Measurements from ENCODE around the gene GADD45A. TPM values are rescaled to one million over a fixed set of nuclear protein-coding genes. Genes with fewer than 3 reads are reported as not detected.

Gene GADD45A
- total and polyA plus RNA-seq, 9 of the 15 experiments (the other 6 are each of a cell fraction or from before 2014, with no cell fraction given) = 21.3 to 156 (median 62.1) TPM

- Histone ChIP-seq H3K27me3 (ENCODE audit: control insufficient read depth in 2 of 2, insufficient read depth in 2 of 2, low read length in 2 of 2) (no peaks in the 10 kb centered on the region), H2AFZ (ENCODE audit: low read depth, low read length) (no peak overlapping the region), H3K9ac (ENCODE audit: insufficient read depth in 1 of 2, low read depth in 2 of 2, low read length in 2 of 2) (peak overlapping the region; percentile 92 to 98), H3K79me2 (ENCODE audit: control insufficient read depth, insufficient read depth, low read length) (peaks cover 63% of the 10 kb centered on the region), H3K4me1 (replicated peaks in 1 of 2; ENCODE audit: control insufficient read depth in 2 of 2, insufficient read depth in 2 of 2, low read length in 2 of 2) (peaks cover 18 to 39% of the 10 kb centered on the region in 2 experiments; a peak in 4 of 5 replicates), H4K20me1 (replicated peaks; ENCODE audit: control insufficient read depth, insufficient read depth, low read length) (0 out of 2 replicates have a peak, but pooled peaks cover 3% of the 10 kb centered on the region), H3K27ac (ENCODE audit: extremely low read depth, low read depth, low read length) (peak overlapping the region; percentile 95), H3K9me3 (replicated peaks; ENCODE audit: control insufficient read depth, insufficient read depth, low read depth, low read length) (no peaks in the 10 kb centered on the region), H3K4me2 (ENCODE audit: insufficient read depth, low read length) (peak overlapping the region; percentile 85), H3K4me3 (peak overlapping the region; percentile 93), H3K36me3 (ENCODE audit: control insufficient read depth, insufficient read depth, low read length) (peaks cover 46% of the 10 kb centered on the region), H3K9me1 (ENCODE audit: control insufficient read depth, insufficient read depth, low read length) (no peaks in the 10 kb centered on the region)
- FAIRE-seq (no peak), DNase-seq (ENCODE audit: extremely low read depth in 1 of 4, low spot score in 3 of 4) (peak; percentile 30 to 65 (median 64)), ATAC-seq (peak; percentile 6)
- in situ Hi-C loops (cut with MboI) (no loop called here), intact Hi-C loops (cut with micrococcal nuclease) (loop anchor here (1.0 to 10.0 kb wide), 4 partner anchors 39 to 753 kb away; partner anchors contain the start of gene SERBP1)
- TSS peak; percentile 49 for BruUV-seq (replicated peaks)
- under 1% methylated on average over 38 of the region's 65 CpGs for WGBS (ENCODE audit: insufficient coverage, low coverage, missing lambda C conversion rate)
- ChIA-PET POLR2A (interaction anchor here (0.6 to 6.3 kb wide), 42 partner anchors 9 to 484 kb away, joined by 3 to 62 read pairs (median 6); partner anchors contain the start of gene SERBP1), CTCF (ENCODE audit: low intra/inter-chr PET ratio) (no interaction called here)
- TF ChIP-seq FOXM1 (IDR thresholded peaks at IDR 0.05; ENCODE audit: low read depth) (no peak), FOXM1 (CRISPR knock-in tag; IDR thresholded peaks at IDR 0.05; ENCODE audit: low read depth) (0 out of 2 replicates have a peak, but pooled peaks have one; percentile 21), MAFK (IDR thresholded peaks at IDR 0.05; ENCODE audit: low read length) (peak; percentile 31; the same call in 1 of the 2 replicates), U2AF2 (optimal IDR thresholded peaks at IDR 0.05; ENCODE audit: low read depth, low read length) (no peak), NONO (IDR thresholded peaks at IDR 0.05; ENCODE audit: low read depth in 2 of 2, low read length in 1 of 2) (0 out of 4 replicates have a peak, but pooled peaks of 1 of the 2 experiments have one; percentile 23), POLR2G (IDR thresholded peaks at IDR 0.05; ENCODE audit: low read depth, low read length) (peak; percentile 59), CTBP1 (IDR thresholded peaks at IDR 0.05; ENCODE audit: borderline replicate concordance) (no peak), ZNF766 (CRISPR knock-in tag; conservative IDR thresholded peaks at IDR 0.05) (peak; percentile 30; the same call in 1 of the 2 replicates)
- TF ChIP-seq, protein P1, sequence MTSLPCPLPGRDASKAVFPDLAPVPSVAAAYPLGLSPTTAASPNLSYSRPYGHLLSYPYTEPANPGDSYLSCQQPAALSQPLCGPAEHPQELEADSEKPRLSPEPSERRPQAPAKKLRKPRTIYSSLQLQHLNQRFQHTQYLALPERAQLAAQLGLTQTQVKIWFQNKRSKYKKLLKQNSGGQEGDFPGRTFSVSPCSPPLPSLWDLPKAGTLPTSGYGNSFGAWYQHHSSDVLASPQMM (CRISPR knock-in tag; IDR thresholded peaks at IDR 0.05) = no peak
These were observed 711 bp downstream of the GADD45A start for GRCh38 chr1:67685558-67686266.
